Thyroid gland (tissue), 4 donors: Measurements from ENCODE around the gene SLC2A9. TPM values are rescaled to one million over a fixed set of nuclear protein-coding genes. Genes with fewer than 3 reads are reported as not detected.

Experiments
- DNase-seq, 2 donors: peaks; one replicate each; pipeline ENCODE4 v3.0.0-alpha.2; 2019
- H3K27ac ChIP-seq, 3 donors: fragments of 200-600 bp; sonication (generic); 1 replicate in 2 of 3; 2 replicates in 1 of 3; pipeline ENCODE4 v1.5.1; 2016 to 2019; ENCODE audit warnings: mild to moderate bottlenecking in 1 of 3, moderate library complexity in 1 of 3
- H3K27me3 ChIP-seq: fragments of 200-600 bp; sonication (generic); one replicate; pipeline ENCODE4 v1.5.1; 2019
- H3K36me3 ChIP-seq, 2 donors: fragments of 200-600 bp; sonication (generic); one replicate each; pipeline ENCODE4 v1.5.1; 2016 to 2019
- H3K4me1 ChIP-seq, 2 donors: fragments of 200-600 bp; sonication (generic); one replicate each; pipeline ENCODE4 v1.5.1; 2017 to 2019
- H3K4me3 ChIP-seq, 3 donors: fragments of 200-600 bp; sonication (generic); replicated peaks in 1 of 3; 1 replicate in 2 of 3; 2 replicates in 1 of 3; pipeline ENCODE4 v1.5.1; 2016; ENCODE audit warnings: mild to moderate bottlenecking in 1 of 3
- H3K9me3 ChIP-seq: fragments of 200-600 bp; sonication (generic); one replicate; pipeline ENCODE4 v1.5.1; 2017
- POLR2A ChIP-seq, 2 donors: fragments of 450-650 bp; IDR thresholded peaks; one replicate each; pipeline ENCODE4 v1.6.1; 2017; ENCODE audit warnings: antibody characterized with exemption in 2 of 2, mild to moderate bottlenecking in 2 of 2, moderate library complexity in 1 of 2
- WGBS, 2 donors: methylation state at CpG; one replicate each; pipeline ENCODE4 v1.1.5; 2017; 5-methylcytosine and 5-hydroxymethylcytosine counted together
- intact Hi-C: fragments of 100-400 bp; cut with DNase I; formaldehyde crosslinking; loops from one replicate; pipeline ENCODE4 v1.15.1; 2023
- total RNA-seq, 4 donors: library from RNA; depleted of rRNA; stranded (reverse); fragments of >200 nt; gene quantifications; one replicate each; pipeline ENCODE4 v1.2.3, GENCODE V29; 2016
- TF ChIP-seq, protein P1 (sequence below), 6 experiments: fragments of 200-600 bp in 3 of 6; fragments of 450-650 bp in 3 of 6; sonication (generic) in 3 of 6; IDR thresholded peaks; one replicate each; pipeline ENCODE4 v1.5.1; 2016 to 2019; ENCODE audit warnings: antibody characterized with exemption in 6 of 6, mild to moderate bottlenecking in 2 of 6, inconsistent platforms in 1 of 6, moderate library complexity in 1 of 6

The SLC2A9 gene
- total RNA-seq = 10 to 100 TPM in 1 of 4 donors, 1 to 10 TPM in 3; 5.0 to 21.2 (median 9.2) TPM

DNA sequence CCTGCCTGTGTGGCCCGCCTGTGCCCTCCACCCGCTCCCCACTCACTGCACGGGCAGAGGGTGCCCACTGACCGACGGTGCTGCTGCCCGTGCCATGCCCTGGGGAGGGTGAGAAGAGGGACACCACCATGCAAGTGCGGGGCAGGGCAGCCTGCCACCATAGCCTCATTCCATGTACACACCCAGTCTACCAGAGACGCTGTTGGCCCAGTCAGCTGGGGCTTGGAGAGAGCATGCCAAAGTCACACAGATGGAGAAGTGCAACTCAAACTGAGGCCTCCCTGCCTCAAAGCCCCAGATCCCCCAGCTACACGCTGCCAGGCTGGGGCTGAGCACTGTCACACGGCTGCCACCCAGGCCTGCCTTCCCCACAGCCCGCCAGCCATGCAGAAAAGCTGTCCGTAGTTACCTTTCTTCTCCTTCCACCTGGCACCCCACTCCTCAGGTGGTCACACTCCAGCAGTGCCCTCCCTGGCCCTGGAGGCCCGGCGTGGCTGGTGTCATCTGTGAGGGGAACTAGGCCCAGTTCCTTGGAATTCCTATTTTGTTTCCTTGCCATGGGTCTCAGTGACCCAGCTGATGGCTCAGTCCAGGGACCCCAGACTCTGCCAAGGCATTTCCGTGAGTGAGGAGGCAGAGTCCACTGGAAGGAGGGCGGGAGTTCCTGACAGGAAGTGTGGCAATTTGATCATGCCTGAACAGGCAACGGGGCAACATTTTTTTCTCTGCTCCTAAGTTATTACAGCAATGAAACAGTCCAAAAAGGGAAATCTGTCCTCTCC, at the start of gene SLC2A9:
Gene SLC2A9 (minus strand): TSS at position 627 of the 782 bp plus-strand sequence. CDS start 68 bp downstream, at position 559.
- TF ChIP-seq POLR2A (IDR thresholded peaks at IDR 0.05) = no peak
- TF ChIP-seq, protein P1, sequence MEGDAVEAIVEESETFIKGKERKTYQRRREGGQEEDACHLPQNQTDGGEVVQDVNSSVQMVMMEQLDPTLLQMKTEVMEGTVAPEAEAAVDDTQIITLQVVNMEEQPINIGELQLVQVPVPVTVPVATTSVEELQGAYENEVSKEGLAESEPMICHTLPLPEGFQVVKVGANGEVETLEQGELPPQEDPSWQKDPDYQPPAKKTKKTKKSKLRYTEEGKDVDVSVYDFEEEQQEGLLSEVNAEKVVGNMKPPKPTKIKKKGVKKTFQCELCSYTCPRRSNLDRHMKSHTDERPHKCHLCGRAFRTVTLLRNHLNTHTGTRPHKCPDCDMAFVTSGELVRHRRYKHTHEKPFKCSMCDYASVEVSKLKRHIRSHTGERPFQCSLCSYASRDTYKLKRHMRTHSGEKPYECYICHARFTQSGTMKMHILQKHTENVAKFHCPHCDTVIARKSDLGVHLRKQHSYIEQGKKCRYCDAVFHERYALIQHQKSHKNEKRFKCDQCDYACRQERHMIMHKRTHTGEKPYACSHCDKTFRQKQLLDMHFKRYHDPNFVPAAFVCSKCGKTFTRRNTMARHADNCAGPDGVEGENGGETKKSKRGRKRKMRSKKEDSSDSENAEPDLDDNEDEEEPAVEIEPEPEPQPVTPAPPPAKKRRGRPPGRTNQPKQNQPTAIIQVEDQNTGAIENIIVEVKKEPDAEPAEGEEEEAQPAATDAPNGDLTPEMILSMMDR (IDR thresholded peaks at IDR 0.05) = no peak
- no peaks in the 10 kb centered on the region for H3K36me3 ChIP-seq
- H3K4me1 ChIP-seq = peaks cover 30 to 47% of the 10 kb centered on the region in 2 donors
- no peaks in the 10 kb centered on the region for H3K9me3 ChIP-seq
- intact Hi-C loops = loop anchor here (5.0 to 10.0 kb wide), 2 partner anchors 41 to 384 kb away; no protein-coding TSS in a partner anchor
- no peaks in the 10 kb centered on the region for H3K27me3 ChIP-seq
- no peak within 1 kb of the TSS for H3K4me3 ChIP-seq
- WGBS, 2 donors = 60% methylated on average over 12 of the region's 17 CpGs
- H3K27ac ChIP-seq = peak within 1 kb of the TSS; percentile 82 to 93 (median 92)
- peak; percentile 42 to 59 for DNase-seq

GRCh38 chr4:10069075-10069642, 47.9 kb upstream of the SLC2A9 start:
- Histone ChIP-seq H3K27ac (no peak overlapping the region), H3K4me3 (no peak overlapping the region), H3K4me1 (peaks cover under 1% of the 10 kb centered on the region in 2 donors), H3K27me3 (no peaks in the 10 kb centered on the region), H3K36me3 (peaks cover 9% of the 10 kb centered on the region in 2 donors), H3K9me3 (no peaks in the 10 kb centered on the region)
- intact Hi-C loops = no loop called here
- no peak for DNase-seq
- WGBS, 2 donors = 85 to 89% methylated on average over 12 of the region's 12 CpGs
- no peak for TF ChIP-seq POLR2A (IDR thresholded peaks at IDR 0.05)
- TF ChIP-seq, protein P1 (IDR thresholded peaks at IDR 0.05) = no peak

DNA sequence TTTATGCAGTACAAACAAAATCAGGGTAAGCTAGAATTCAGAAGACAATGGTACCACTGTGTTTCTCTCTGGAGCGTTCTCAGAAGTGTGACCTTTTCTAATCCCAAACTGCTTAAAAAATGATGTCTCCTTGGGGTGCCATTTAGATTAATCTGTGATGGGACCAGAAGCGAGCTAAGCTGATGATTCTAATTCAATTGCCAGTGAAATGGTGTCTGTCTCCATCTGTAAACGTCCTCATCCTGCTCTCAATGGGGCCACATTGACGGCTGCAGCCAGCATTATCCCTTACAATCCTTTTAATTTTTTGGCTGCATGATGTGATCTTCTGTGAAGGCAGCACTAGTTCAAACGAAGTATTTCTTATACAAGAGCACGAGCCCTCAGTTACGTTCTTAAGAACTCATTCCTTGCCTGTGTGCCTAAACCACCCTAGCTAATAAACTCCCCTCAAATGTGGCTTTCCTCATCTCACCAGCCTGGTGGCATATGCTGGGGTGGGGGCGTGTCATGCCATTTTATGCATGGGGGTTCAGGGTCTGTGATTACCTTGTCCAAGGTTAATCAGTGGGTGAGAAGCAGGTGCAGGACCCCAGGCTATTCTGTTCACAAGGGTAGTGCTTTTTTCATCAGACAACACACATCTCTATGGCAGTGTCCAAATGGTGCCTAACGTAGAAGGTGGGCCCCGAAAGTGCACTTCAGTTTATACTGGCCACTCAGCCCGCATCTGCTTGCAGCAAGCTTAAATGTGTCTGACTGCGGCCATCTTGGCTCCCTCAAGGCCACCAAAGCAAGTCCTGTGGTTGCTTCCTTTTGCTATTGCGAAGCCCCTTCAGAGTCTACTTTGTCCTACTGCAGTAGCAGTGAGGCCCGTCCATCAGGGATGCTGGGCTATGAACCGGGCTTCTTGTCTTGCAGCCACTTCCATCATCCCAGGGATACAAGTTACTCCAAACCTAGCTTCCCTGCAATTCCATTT, 45.7 kb upstream of the SLC2A9 start:
- DNase-seq = no peak
- TF ChIP-seq POLR2A (IDR thresholded peaks at IDR 0.05) = no peak
- TF ChIP-seq, protein P1 (IDR thresholded peaks at IDR 0.05) = no peak
- Histone ChIP-seq H3K4me3 (no peak overlapping the region), H3K4me1 (peaks cover 5 to 12% of the 10 kb centered on the region in 2 donors), H3K36me3 (peaks cover 0 to 6% of the 10 kb centered on the region in 2 donors), H3K27me3 (no peaks in the 10 kb centered on the region), H3K9me3 (no peaks in the 10 kb centered on the region), H3K27ac (no peak overlapping the region)
- intact Hi-C loops = no loop called here
- WGBS, 2 donors = 93 to 95% methylated on average over 15 of the region's 15 CpGs

GRCh38 chr4:10066206-10066605, 44.9 kb upstream of the SLC2A9 start:
- DNase-seq = no peak
- Histone ChIP-seq H3K9me3 (no peaks in the 10 kb centered on the region), H3K27me3 (no peaks in the 10 kb centered on the region), H3K27ac (no peak overlapping the region), H3K36me3 (peaks cover 0 to 6% of the 10 kb centered on the region in 2 donors), H3K4me3 (no peak overlapping the region), H3K4me1 (peaks cover 5 to 12% of the 10 kb centered on the region in 2 donors)
- no peak for TF ChIP-seq POLR2A (IDR thresholded peaks at IDR 0.05)
- TF ChIP-seq, protein P1 (IDR thresholded peaks at IDR 0.05) = no peak
- intact Hi-C loops = no loop called here
- 46 to 95% methylated on average over 2 of the region's 2 CpGs for WGBS, 2 donors
